ENCODE measurements around the gene ZG16. TPM values are rescaled to one million over a fixed set of nuclear protein-coding genes. Genes with fewer than 3 reads are reported as not detected.
A peak's percentile ranks its signal among the peaks of the same experiment; 100 is the strongest.

ZG16 gene
- total and polyA plus RNA-seq, 2 of the 8 experiments (the other 6 are each of a cell fraction or from before 2014, with no cell fraction given): not detected

- no peak overlapping the region for H2BK5ac ChIP-seq (ENCODE audit: low read depth, low read length)
- H2BK20ac ChIP-seq (ENCODE audit: low read length): no peak overlapping the region
- peaks cover 2 to 4% of the 10 kb centered on the region in 2 experiments for H4K20me1 ChIP-seq (replicated peaks in 1 of 2; ENCODE audit: control insufficient read depth in 1 of 2, insufficient read depth in 2 of 2, low read length in 2 of 2)
- H4K91ac ChIP-seq (replicated peaks; ENCODE audit: insufficient read length, low read length): no peak overlapping the region
- FAIRE-seq: no peak
- H3K4me2 ChIP-seq (ENCODE audit: insufficient read depth in 1 of 2, low read depth in 2 of 2, low read length in 2 of 2): no peak overlapping the region
- peaks cover 0 to 12% (median 4%) of the 10 kb centered on the region in 4 experiments; a peak in 5 of 7 replicates for H3K4me1 ChIP-seq (replicated peaks in 1 of 4; ENCODE audit: control insufficient read depth in 3 of 4, insufficient read depth in 4 of 4, low read length in 3 of 4)
- no peak overlapping the region for H3K9ac ChIP-seq (replicated peaks in 1 of 4; ENCODE audit: extremely low read depth in 1 of 4, low read depth in 3 of 4, low read length in 3 of 4)
- H3K23me2 ChIP-seq (ENCODE audit: low read depth, low read length): peaks cover 12% of the 10 kb centered on the region
- DNase-seq (ENCODE audit: low read depth in 1 of 2, low spot score in 2 of 2): no peak
- no peak overlapping the region for H4K8ac ChIP-seq (ENCODE audit: extremely low read depth, insufficient read depth, low read length)
- peaks cover 0 to 18% of the 10 kb centered on the region in 2 experiments; a peak in 1 of 4 replicates for H3K79me2 ChIP-seq (ENCODE audit: control insufficient read depth in 1 of 2, insufficient read depth in 2 of 2, low read length in 2 of 2)
- H3K4me3 ChIP-seq (ENCODE audit: extremely low read depth in 1 of 4, insufficient read depth in 2 of 4, low read depth in 3 of 4, low read length in 4 of 4): no peak overlapping the region
- ChIA-PET POLR2A (ENCODE audit: partially characterized antibody) (interaction anchor here (0.6 to 16.6 kb wide), 12 partner anchors 9 to 212 kb away, joined by 3 to 167 read pairs (median 4); partner anchors contain the start of gene TLCD3B), CTCF (ENCODE audit: partially characterized antibody) (interaction anchor here (0.7 to 17.5 kb wide), 15 partner anchors 10 to 156 kb away, joined by 3 to 212 read pairs (median 4); partner anchors contain the start of genes KIF22, MAZ, SEZ6L2 and ZG16)
- no peak overlapping the region for H2AK5ac ChIP-seq (ENCODE audit: low read depth, low read length)
- H2BK12ac ChIP-seq (ENCODE audit: low read depth, low read length): no peak overlapping the region
- no peak overlapping the region for H3K23ac ChIP-seq (ENCODE audit: insufficient read length)
- H3K9me3 ChIP-seq (ENCODE audit: insufficient read depth in 2 of 2, low read depth in 1 of 2, low read length in 1 of 2): no peaks in the 10 kb centered on the region
- no peak for TF ChIP-seq RFX5 (IDR thresholded peaks at IDR 0.05; ENCODE audit: borderline replicate concordance, low read depth, low read length)
- TF ChIP-seq GTF2F1 (IDR thresholded peaks at IDR 0.05; ENCODE audit: borderline replicate concordance, low read depth, low read length): no peak
- peak; percentile 14 to 44 (median 41); a peak in 3 of 4 replicates for TF ChIP-seq CTCF (IDR thresholded peaks at IDR 0.05; ENCODE audit: control extremely low read depth in 1 of 3, insufficient read depth in 1 of 3, low read depth in 1 of 3, low read length in 3 of 3)
- TF ChIP-seq RAD21 (IDR thresholded peaks at IDR 0.05 in 1 of 2, conservative IDR thresholded peaks at IDR 0.05 in 1 of 2; ENCODE audit: low read depth in 2 of 2, low read length in 2 of 2): peak; percentile 18 to 41; a peak in 3 of 4 replicates
- no peak overlapping the region for H3K18ac ChIP-seq (ENCODE audit: extremely low read depth, low read length)
- H3K56ac ChIP-seq (replicated peaks; ENCODE audit: insufficient read length, low read depth, low read length): no peak overlapping the region
- 89% methylated on average over 12 of the region's 15 CpGs; no CpG with 5 or more reads in 1 of the 2 experiments for WGBS, 2 experiments (ENCODE audit: extremely low coverage in 1 of 2, insufficient coverage in 1 of 2, insufficient read length in 1 of 2, insufficient replicate concordance in 2 of 2, low coverage in 1 of 2, low lambda C conversion rate in 2 of 2, missing lambda C conversion rate in 1 of 2)
- no peak overlapping the region for H3K4ac ChIP-seq (replicated peaks; ENCODE audit: insufficient read length, low read depth, low read length)
- no peak overlapping the region for H2AFZ ChIP-seq (ENCODE audit: low read length)
- no peak overlapping the region for H2BK120ac ChIP-seq (replicated peaks; ENCODE audit: low read depth, low read length)
- no peak overlapping the region for H4K5ac ChIP-seq (ENCODE audit: insufficient read length, low read depth, low read length)
- no peak overlapping the region for H3K14ac ChIP-seq (ENCODE audit: insufficient read length)
- no peak overlapping the region for H3K27ac ChIP-seq (ENCODE audit: low read depth, low read length)
- no peak overlapping the region for H2BK15ac ChIP-seq (ENCODE audit: low read length)
- H3K27me3 ChIP-seq (replicated peaks in 1 of 4; ENCODE audit: control insufficient read depth in 3 of 4, extremely low read depth in 1 of 4, insufficient read depth in 3 of 4, low read length in 3 of 4): no peaks in the 10 kb centered on the region
- H3K79me1 ChIP-seq (ENCODE audit: low read depth, low read length): peaks cover 5% of the 10 kb centered on the region
- peaks cover 12 to 23% (median 18%) of the 10 kb centered on the region in 4 experiments for H3K36me3 ChIP-seq (ENCODE audit: control insufficient read depth in 2 of 4, insufficient read depth in 4 of 4, low read length in 3 of 4)
Measured at GRCh38 chr16:29819506-29819905, 41.5 kb downstream of the ZG16 start.
